GM21619 (cell line): ENCODE data around the gene TMEM81.

Experiments used
- ATAC-seq: cut with Tn5 transposase; IDR thresholded peaks from one replicate; pipeline ENCODE4 v1.9.1; 2021; ENCODE audit not compliant: unreplicated experiment

The TMEM81 gene

GRCh38 chr1:205061227-205061626 is 23.0 kb downstream of the TMEM81 start:
- no peak for ATAC-seq

- ATAC-seq = no peak
Measured at GRCh38 chr1:205060746-205061145, 23.5 kb downstream of the TMEM81 start.

- no peak for ATAC-seq
Measured at GRCh38 chr1:205059660-205060059, 24.6 kb downstream of the TMEM81 start.

GRCh38 chr1:205058853-205059252 is 25.4 kb downstream of the TMEM81 start:
- no peak for ATAC-seq

- no peak for ATAC-seq
Measured at GRCh38 chr1:205057808-205058575, 26.3 kb downstream of the TMEM81 start.

GRCh38 chr1:205056956-205057568 is 27.2 kb downstream of the TMEM81 start:
- no peak for ATAC-seq

- no peak for ATAC-seq
Measured at GRCh38 chr1:205056188-205056611, 28.1 kb downstream of the TMEM81 start.

- no peak for ATAC-seq
Measured at GRCh38 chr1:205054013-205054412, 30.2 kb downstream of the TMEM81 start.

- ATAC-seq = no peak
Measured at GRCh38 chr1:205053296-205053695, 31.0 kb downstream of the TMEM81 start.

GRCh38 chr1:205052690-205053089 is 31.6 kb downstream of the TMEM81 start:
- ATAC-seq = no peak

GRCh38 chr1:205049479-205049878 is 34.8 kb downstream of the TMEM81 start:
- no peak for ATAC-seq

- no peak for ATAC-seq
Measured at GRCh38 chr1:205048382-205048781, 35.9 kb downstream of the TMEM81 start.

GRCh38 chr1:205047764-205048231 is 36.5 kb downstream of the TMEM81 start:
- no peak for ATAC-seq

- no peak for ATAC-seq
Measured at GRCh38 chr1:205046870-205047269, 37.4 kb downstream of the TMEM81 start.

GRCh38 chr1:205045146-205045545 is 39.1 kb downstream of the TMEM81 start:
- no peak for ATAC-seq

GRCh38 chr1:205044741-205045140 is 39.5 kb downstream of the TMEM81 start:
- ATAC-seq = no peak

- ATAC-seq = no peak
Measured at GRCh38 chr1:205043866-205044265, 40.4 kb downstream of the TMEM81 start.

GRCh38 chr1:205042911-205043806 is 41.1 kb downstream of the TMEM81 start, which contains the start of gene CNTN2:
CNTN2 (plus strand) TSS chr1:205043212; CDS start chr1:205053186, 9,974 bp downstream.
- no peak for ATAC-seq

- ATAC-seq = no peak
Measured at GRCh38 chr1:205041998-205042910, 42.0 kb downstream of the TMEM81 start.

GRCh38 chr1:205041001-205041715 is 43.1 kb downstream of the TMEM81 start:
- ATAC-seq = no peak
